Common myeloid progenitor, CD34-positive (primary cell): ENCODE results near the gene ARL8B.
A peak's percentile ranks its signal among the peaks of the same experiment; 100 is the strongest.
"Not testable (repeated sequence)": the region's sequence is repeated elsewhere in the genome, so short reads cannot be mapped to it uniquely, and the experiment has no call there.

Experiments
- CTCF ChIA-PET: fragments of 350-600 bp; sonication (Branson Sonifier 250); formaldehyde crosslinking; loops from one replicate; lab custom pipeline; 2021; ENCODE audit warnings: antibody characterized with exemption; lab: Charles Lee
- POLR2A ChIA-PET: fragments of 350-600 bp; sonication (Branson Sonifier 250); formaldehyde crosslinking; loops from one replicate; lab custom pipeline; 2021; ENCODE audit warnings: antibody characterized with exemption; lab: Charles Lee
- DNase-seq, 3 donors: peaks; one replicate each; pipeline versions ENCODE4 v3.0.0 to v3.0.0-alpha.2; 2013
- H3K27ac ChIP-seq, 2 experiments: 1 replicate in 1 of 2; 2 replicates in 1 of 2; pipeline ENCODE4 v1.7.0; 2013; ENCODE audit warnings: inconsistent platforms in 2 of 2, low read length in 2 of 2, mild to moderate bottlenecking in 2 of 2, low read depth in 1 of 2, moderate library complexity in 1 of 2; ENCODE audit not compliant: severe bottlenecking in 2 of 2, insufficient read depth in 1 of 2, poor library complexity in 1 of 2
- H3K27me3 ChIP-seq, 5 experiments: replicated peaks in 2 of 5; 1 replicate in 3 of 5; 2 replicates in 2 of 5; pipeline versions ENCODE4 v1.6.1 to v1.7.0; 2013; ENCODE audit warnings: low read length in 4 of 5, mild to moderate bottlenecking in 2 of 5, moderate library complexity in 2 of 5, inconsistent platforms in 1 of 5; ENCODE audit not compliant: insufficient read depth in 5 of 5, control insufficient read depth in 4 of 5
- H3K36me3 ChIP-seq, 4 experiments: 1 replicate in 2 of 4; 2 replicates in 2 of 4; pipeline versions ENCODE4 v1.6.1 to v1.7.0; 2013; ENCODE audit warnings: low read length in 3 of 4, control low read depth in 1 of 4, mild to moderate bottlenecking in 1 of 4; ENCODE audit not compliant: control insufficient read depth in 4 of 4, insufficient read depth in 4 of 4
- H3K4me1 ChIP-seq, 4 experiments: 1 replicate in 3 of 4; 2 replicates in 1 of 4; pipeline versions ENCODE4 v1.6.1 to v1.7.1; 2013; ENCODE audit warnings: low read length in 3 of 4, mild to moderate bottlenecking in 3 of 4, control low read depth in 1 of 4, inconsistent platforms in 1 of 4, moderate library complexity in 1 of 4; ENCODE audit not compliant: control insufficient read depth in 4 of 4, insufficient read depth in 4 of 4; ENCODE audit errors: control extremely low read depth in 1 of 4
- H3K4me3 ChIP-seq, 7 experiments: 1 replicate in 4 of 7; 2 replicates in 3 of 7; pipeline versions ENCODE4 v1.5.1 to v1.7.0; 2013; ENCODE audit warnings: mild to moderate bottlenecking in 7 of 7, low read length in 6 of 7, moderate library complexity in 6 of 7, inconsistent platforms in 2 of 7, low read depth in 2 of 7, control low read depth in 1 of 7; ENCODE audit not compliant: insufficient read depth in 4 of 7, control insufficient read depth in 1 of 7; ENCODE audit errors: extremely low read depth in 1 of 7
- H3K9me3 ChIP-seq, 5 experiments: 1 replicate in 4 of 5; 2 replicates in 1 of 5; pipeline versions ENCODE4 v1.6.1 to v1.7.1; 2013; ENCODE audit warnings: low read length in 4 of 5, mild to moderate bottlenecking in 2 of 5, inconsistent platforms in 1 of 5, low read depth in 1 of 5, moderate library complexity in 1 of 5; ENCODE audit not compliant: control insufficient read depth in 4 of 5, insufficient read depth in 2 of 5; ENCODE audit errors: control extremely low read depth in 1 of 5
- WGBS: methylation state at CpG from one replicate; pipeline ENCODE4 v1.1.5; 2013; ENCODE audit not compliant: insufficient coverage; 5-methylcytosine and 5-hydroxymethylcytosine counted together

The ARL8B gene

DNA sequence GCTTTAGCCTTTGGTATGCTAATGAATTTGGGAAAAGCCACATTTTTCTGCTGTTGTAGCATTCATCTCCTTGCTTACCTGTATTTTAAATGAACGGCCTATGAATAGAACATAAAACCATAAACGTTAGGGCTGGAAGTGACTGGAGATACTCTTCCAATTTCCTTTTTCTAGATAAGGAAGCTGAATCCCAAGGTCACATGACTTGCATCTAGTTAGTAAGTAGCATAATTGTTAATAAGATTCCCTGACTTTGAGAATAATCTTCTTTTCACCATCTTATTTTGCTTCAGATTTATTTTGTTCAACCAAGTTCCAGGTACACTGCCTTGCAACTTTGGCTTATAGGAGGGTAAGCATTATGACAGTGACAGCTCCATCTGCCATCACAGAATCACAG, 44.8 kb downstream of the ARL8B start:
- ChIA-PET CTCF (interaction anchor here (1.1 to 1.2 kb wide), 2 partner anchors 30 to 43 kb away, joined by 3 to 4 read pairs; no protein-coding TSS in a partner anchor), POLR2A (no interaction called here)
- no peak overlapping the region for H3K27ac ChIP-seq
- no peaks in the 10 kb centered on the region for H3K27me3 ChIP-seq
- peaks cover under 1 to 30% (median 14%) of the 10 kb centered on the region in 4 experiments for H3K4me1 ChIP-seq
- H3K36me3 ChIP-seq = peaks cover 0 to 11% (median 7%) of the 10 kb centered on the region in 4 experiments
- DNase-seq = no peak
- WGBS = no CpG with 5 or more reads among the region's 2 CpGs
- no peak overlapping the region for H3K4me3 ChIP-seq
- no peaks in the 10 kb centered on the region for H3K9me3 ChIP-seq

DNA sequence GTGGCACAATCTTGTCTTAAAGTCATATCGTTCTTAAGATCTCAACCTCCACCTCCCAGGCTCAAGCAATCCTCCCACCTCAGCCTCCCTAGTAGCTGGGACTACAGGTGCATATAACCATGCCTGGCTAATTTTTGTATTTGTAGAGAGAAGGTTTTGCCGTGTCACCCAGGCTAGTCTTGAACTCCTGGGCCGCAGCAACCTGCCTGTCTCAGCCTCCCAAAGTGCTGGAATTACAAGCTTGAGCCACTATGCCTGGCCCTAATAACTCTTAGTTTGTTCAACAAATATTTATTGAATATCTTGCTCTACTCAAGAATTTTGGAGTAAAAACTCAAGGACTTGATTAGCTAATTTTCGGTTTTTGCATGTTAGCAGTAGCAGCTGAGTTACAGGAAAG, 46.0 kb downstream of the ARL8B start:
- Histone ChIP-seq H3K4me3 (no peak overlapping the region), H3K36me3 (peaks cover 8 to 23% (median 16%) of the 10 kb centered on the region in 4 experiments), H3K27ac (no peak overlapping the region), H3K4me1 (peaks cover 0 to 30% (median 14%) of the 10 kb centered on the region in 4 experiments), H3K9me3 (no peaks in the 10 kb centered on the region), H3K27me3 (no peaks in the 10 kb centered on the region)
- DNase-seq = no peak
- ChIA-PET CTCF (interaction anchor here (1.2 to 1.6 kb wide), 4 partner anchors 10 to 29 kb away, joined by 5 to 8 read pairs (median 6); no protein-coding TSS in a partner anchor), POLR2A (interaction anchor here (0.7 kb wide), 1 partner anchor 634 kb away, joined by 3 read pairs; no protein-coding TSS in a partner anchor)
- 100% methylated on average over 3 of the region's 4 CpGs for WGBS

DNA sequence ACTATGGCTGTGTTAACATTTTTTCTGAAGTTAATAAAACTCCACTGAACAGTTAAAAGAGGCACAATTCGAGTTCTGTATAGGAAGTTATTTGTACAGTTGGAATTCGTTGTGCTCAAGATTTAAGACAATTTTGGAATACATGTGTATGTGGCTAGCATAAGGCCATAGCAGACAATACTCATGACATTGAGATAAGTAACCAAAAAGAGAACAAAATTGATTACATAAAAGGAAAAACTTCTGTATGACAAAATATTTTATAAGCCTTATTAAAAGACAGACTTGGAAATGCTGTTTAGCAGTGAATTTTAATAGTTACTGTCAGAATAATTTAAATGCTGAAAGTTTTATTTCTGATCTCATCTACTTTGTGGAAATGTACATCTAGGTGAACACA, 47.7 kb downstream of the ARL8B start:
- ChIA-PET POLR2A (no interaction called here), CTCF (no interaction called here)
- DNase-seq = no peak
- Histone ChIP-seq H3K4me1 (peaks cover 0 to 30% (median 14%) of the 10 kb centered on the region in 4 experiments), H3K36me3 (peaks cover 11 to 34% (median 23%) of the 10 kb centered on the region in 4 experiments), H3K4me3 (peak overlapping the region in 1 of 7 experiments; percentile 45), H3K9me3 (no peaks in the 10 kb centered on the region), H3K27ac (peak overlapping the region in 1 of 2 experiments; percentile 56), H3K27me3 (no peaks in the 10 kb centered on the region)
- WGBS = no CpG with 5 or more reads among the region's 2 CpGs

DNA sequence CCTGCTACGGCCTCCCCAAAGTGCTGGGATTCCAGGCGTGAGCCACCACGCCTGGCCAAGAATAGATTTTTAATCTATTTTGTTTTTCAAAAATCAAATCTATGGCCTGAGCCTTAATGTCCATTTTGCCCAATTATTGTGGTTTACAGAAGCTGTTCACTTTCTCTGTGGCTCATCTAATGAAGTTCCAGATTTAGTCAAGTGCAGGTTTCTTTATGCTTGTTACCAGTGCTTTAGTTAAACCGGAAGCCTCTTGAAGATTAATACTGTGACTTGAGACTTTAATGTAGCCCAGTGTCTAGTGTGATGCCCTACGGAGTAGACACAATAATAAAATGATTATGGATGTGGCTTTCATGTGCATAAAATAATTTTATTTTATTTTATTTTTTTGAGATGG, 48.9 kb downstream of the ARL8B start:
- H3K27ac ChIP-seq = no peak overlapping the region
- CTCF ChIA-PET = no interaction called here
- POLR2A ChIA-PET = interaction anchor here (0.5 kb wide), 1 partner anchor 465 kb away, joined by 3 read pairs; no protein-coding TSS in a partner anchor
- H3K36me3 ChIP-seq = peaks cover 11 to 44% (median 34%) of the 10 kb centered on the region in 4 experiments
- 100% methylated on average over 1 of the region's 5 CpGs for WGBS
- H3K4me3 ChIP-seq = no peak overlapping the region
- H3K4me1 ChIP-seq = peaks cover 0 to 30% (median 14%) of the 10 kb centered on the region in 4 experiments
- no peak for DNase-seq
- no peaks in the 10 kb centered on the region for H3K9me3 ChIP-seq
- H3K27me3 ChIP-seq = no peaks in the 10 kb centered on the region

DNA sequence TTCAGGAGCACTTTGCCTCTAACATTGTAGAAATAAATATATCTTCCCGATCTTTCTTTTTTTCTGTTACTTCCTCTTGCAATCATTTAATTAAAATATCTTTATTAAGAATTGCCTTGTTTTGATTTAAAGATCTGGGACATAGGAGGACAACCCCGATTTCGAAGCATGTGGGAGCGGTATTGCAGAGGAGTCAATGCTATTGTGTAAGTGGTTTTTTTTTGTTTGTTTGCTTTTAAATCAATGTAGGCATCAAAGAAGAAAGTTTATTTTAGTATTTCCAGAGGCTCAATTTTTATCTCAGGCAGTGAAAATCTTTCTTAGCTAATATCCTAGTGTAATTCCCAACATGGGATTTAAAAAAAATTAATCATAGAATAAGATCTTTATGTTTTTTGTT, 49.9 kb downstream of the ARL8B start:
- Histone ChIP-seq H3K27ac (no peak overlapping the region), H3K4me3 (no peak overlapping the region), H3K9me3 (no peaks in the 10 kb centered on the region), H3K36me3 (peaks cover 9 to 50% (median 39%) of the 10 kb centered on the region in 4 experiments), H3K27me3 (no peaks in the 10 kb centered on the region), H3K4me1 (peaks cover 0 to 27% (median 14%) of the 10 kb centered on the region in 4 experiments)
- ChIA-PET CTCF (interaction anchor here (0.7 to 1.3 kb wide), 3 partner anchors 9 to 50 kb away, joined by 3 to 5 read pairs (median 3); no protein-coding TSS in a partner anchor), POLR2A (no interaction called here)
- no peak for DNase-seq
- no CpG with 5 or more reads among the region's 4 CpGs for WGBS

DNA sequence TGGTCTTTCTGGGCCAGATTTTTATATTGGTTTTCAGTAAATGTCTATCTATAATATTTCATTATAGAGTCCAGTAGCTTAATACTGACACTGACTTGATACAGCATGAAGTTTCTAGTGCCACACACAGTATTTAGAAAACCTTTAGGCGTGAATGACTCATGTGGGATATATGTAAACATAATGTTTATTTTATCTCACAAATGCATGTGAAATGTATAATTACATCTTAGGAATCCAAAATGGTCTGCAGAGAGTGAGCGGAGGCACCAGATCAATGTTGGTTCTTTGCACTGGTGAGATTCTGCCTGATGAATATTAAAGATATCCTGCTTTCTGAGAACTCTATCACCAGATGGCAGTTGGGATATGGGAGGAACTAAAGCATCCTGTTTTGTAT, 56.9 kb downstream of the ARL8B start:
- H3K27ac ChIP-seq, H3K27me3 ChIP-seq, POLR2A ChIA-PET, DNase-seq, H3K9me3 ChIP-seq: not testable (repeated sequence)
- Histone ChIP-seq H3K36me3 (peaks cover 2 to 50% (median 27%) of the 10 kb centered on the region in 4 experiments), H3K4me3 (peak overlapping the region in 1 of 7 experiments; percentile 33), H3K4me1 (peaks cover 36 to 61% (median 59%) of the 10 kb centered on the region in 4 experiments)
- no CpG with 5 or more reads among the region's 2 CpGs for WGBS
- CTCF ChIA-PET = interaction anchor here (1.1 to 2.2 kb wide), 2 partner anchors 11 to 15 kb away, joined by 3 to 8 read pairs; no protein-coding TSS in a partner anchor

DNA sequence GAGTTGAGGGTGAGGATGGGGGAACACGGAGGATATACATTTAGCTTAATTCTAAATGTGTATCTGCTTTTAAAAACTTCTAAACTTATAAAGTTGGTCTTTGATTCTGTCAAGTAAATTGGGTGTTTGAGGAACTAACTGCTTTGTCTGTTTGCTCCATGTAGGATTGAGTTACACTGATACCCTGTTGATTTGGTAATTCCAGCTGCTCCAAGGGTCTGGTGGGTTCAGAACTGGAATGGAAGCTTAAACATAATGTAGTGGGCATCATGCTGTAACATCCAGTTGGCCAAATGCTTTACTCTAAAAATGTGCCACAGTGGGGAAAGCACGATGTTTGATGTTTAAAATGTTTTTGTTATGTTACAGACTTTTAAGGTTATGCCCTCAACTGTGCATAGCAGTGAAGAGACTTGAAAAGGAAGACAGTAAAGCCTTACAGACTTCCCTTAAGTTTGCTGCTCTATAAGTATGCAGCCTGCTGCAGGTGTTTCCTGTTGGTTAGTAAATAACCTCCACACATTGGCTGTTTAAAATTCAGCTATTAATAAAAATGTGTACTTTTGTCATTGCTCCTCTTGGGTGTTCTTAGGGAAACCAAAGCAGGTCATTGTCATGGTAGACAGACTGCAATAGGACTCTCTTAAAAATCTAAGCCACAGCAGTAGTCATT, 59.5 kb downstream of the ARL8B start:
- Histone ChIP-seq H3K27ac (peak overlapping the region in 1 of 2 experiments; percentile 65), H3K9me3 (no peaks in the 10 kb centered on the region), H3K4me3 (peak overlapping the region in 5 of 7 experiments; percentile 13 to 61 (median 29)), H3K36me3 (peaks cover 0 to 35% (median 11%) of the 10 kb centered on the region in 4 experiments), H3K4me1 (peaks cover 52 to 83% (median 81%) of the 10 kb centered on the region in 4 experiments), H3K27me3 (no peaks in the 10 kb centered on the region)
- no CpG with 5 or more reads among the region's 2 CpGs for WGBS
- DNase-seq = peak; percentile 71 to 97 (median 93)
- ChIA-PET CTCF (interaction anchor here (0.8 to 2.4 kb wide), 12 partner anchors 10 to 59 kb away, joined by 3 to 12 read pairs (median 6); partner anchors contain the start of gene ARL8B), POLR2A (no interaction called here)
